GM12878 (cell line): ENCODE results near the gene TCP11. TPM values are rescaled to one million over a fixed set of nuclear protein-coding genes. Genes with fewer than 3 reads are reported as not detected.

Experiments used
- ATAC-seq: fragments of 200-7000 bp; cut with Tn5 transposase; 3 replicates; pipeline ENCODE4 v1.9.1; 2020; ENCODE audit warnings: mild to moderate bottlenecking, moderate library complexity
- BruUV-seq: library from RNA; stranded (reverse); fragments of 400-500 nt; replicated peaks from 2 replicates; lab custom pipeline; 2021; lab: Mats Ljungman, UMichigan
- CTCF ChIA-PET: fragments of 300-600 bp; sonication (Branson Sonifier 250); formaldehyde crosslinking; extraction: SDS; loops from one replicate; lab custom pipeline; 2021; ENCODE audit warnings: inconsistent platforms; lab: Yijun Ruan, JAX
- POLR2A ChIA-PET: fragments of 350-600 bp; formaldehyde crosslinking; extraction: SDS; loops from one replicate; lab custom pipeline; 2021; ENCODE audit warnings: inconsistent platforms; lab: Charles Lee
- RAD21 ChIA-PET: fragments of 300-600 bp; sonication (Branson Sonifier 250); formaldehyde crosslinking; loops from one replicate; lab custom pipeline; 2023; ENCODE audit warnings: antibody characterized with exemption; ENCODE audit not compliant: unreplicated experiment; lab: Charles Lee
- SMC1A ChIA-PET: fragments of 300-600 bp; sonication (Branson Sonifier 250); formaldehyde crosslinking; loops from one replicate; lab custom pipeline; 2023; ENCODE audit not compliant: unreplicated experiment, uncharacterized antibody; lab: Charles Lee
- DNase-seq: peaks from one replicate; pipeline ENCODE4 v3.0.0-alpha.2; 2011; ENCODE audit warnings: low read depth, low spot score
- FAIRE-seq: peaks from 3 replicates; lab custom pipeline; 2011; peaks lifted over from hg19 to GRCh38; lab: Jason Lieb, UNC
- H2AFZ ChIP-seq: 2 replicates; pipeline ENCODE4 v1.6.0; 2011; ENCODE audit warnings: low read depth, low read length, control low read depth; ENCODE audit not compliant: control insufficient read depth
- H3K27ac ChIP-seq: 2 replicates; pipeline ENCODE4 v1.5.1; 2011; ENCODE audit warnings: control low read depth; ENCODE audit not compliant: control insufficient read depth, insufficient read depth
- H3K27me3 ChIP-seq, 2 experiments: replicated peaks in 1 of 2; 2 replicates each; pipeline versions ENCODE4 v1.6.0 to v1.6.1; 2011; ENCODE audit warnings: low read length in 1 of 2; ENCODE audit not compliant: control insufficient read depth in 2 of 2, insufficient read depth in 2 of 2
- H3K36me3 ChIP-seq, 2 experiments: 2 replicates each; pipeline ENCODE4 v1.5.1; 2011; ENCODE audit warnings: low read length in 1 of 2; ENCODE audit not compliant: control insufficient read depth in 2 of 2, insufficient read depth in 2 of 2
- H3K4me1 ChIP-seq: 2 replicates; pipeline ENCODE4 v1.6.1; 2011; ENCODE audit warnings: mild to moderate bottlenecking, low read length, moderate library complexity, mixed read lengths; ENCODE audit not compliant: control insufficient read depth, insufficient read depth
- H3K4me2 ChIP-seq: 2 replicates; pipeline ENCODE4 v1.6.0; 2011; ENCODE audit warnings: control low read depth; ENCODE audit not compliant: control insufficient read depth, insufficient read depth
- H3K4me3 ChIP-seq: fragments of 200-600 bp; sonication (generic); 2 replicates; pipeline ENCODE4 v1.5.1; 2016
- H3K79me2 ChIP-seq: 2 replicates; pipeline ENCODE4 v1.6.0; 2011; ENCODE audit warnings: low read length; ENCODE audit not compliant: control insufficient read depth, insufficient read depth
- H3K9ac ChIP-seq: 2 replicates; pipeline ENCODE4 v1.8.0; 2011; ENCODE audit warnings: low read length, control low read depth, mixed read lengths; ENCODE audit not compliant: control insufficient read depth, insufficient read depth
- H3K9me3 ChIP-seq: replicated peaks from 3 replicates; pipeline ENCODE4 v1.5.1; 2011; ENCODE audit warnings: mild to moderate bottlenecking, low read length; ENCODE audit not compliant: control insufficient read depth, insufficient read depth
- H4K20me1 ChIP-seq: 2 replicates; pipeline ENCODE4 v1.6.0; 2011; ENCODE audit not compliant: control insufficient read depth, insufficient read depth
- EGR1 ChIP-seq, 2 experiments: IDR thresholded peaks; 1 replicate in 1 of 2; 2 replicates in 1 of 2; pipeline ENCODE4 v1.6.1; 2011 to 2012; ENCODE audit warnings: low read depth in 2 of 2, low read length in 2 of 2, borderline replicate concordance in 1 of 2, mild to moderate bottlenecking in 1 of 2, moderate library complexity in 1 of 2
- EP300 ChIP-seq, 2 experiments: fragments of 150-350 bp in 1 of 2; IDR thresholded peaks; 2 replicates each; pipeline ENCODE4 v1.6.1; 2011 to 2012; ENCODE audit warnings: low read depth in 2 of 2, low read length in 2 of 2, borderline replicate concordance in 1 of 2, improper control_type of control experiment in 1 of 2, inconsistent platforms in 1 of 2; ENCODE audit not compliant: control insufficient read depth in 1 of 2
- ETV6 ChIP-seq, 2 experiments: fragments of 450-650 bp in 1 of 2; IDR thresholded peaks in 1 of 2; conservative IDR thresholded peaks in 1 of 2; 2 replicates each; pipeline ENCODE4 v1.6.1; 2014; ENCODE audit warnings: antibody characterized with exemption in 1 of 2, borderline replicate concordance in 1 of 2, low read depth in 1 of 2, mild to moderate bottlenecking in 1 of 2, moderate library complexity in 1 of 2
- EZH2 ChIP-seq: IDR thresholded peaks from 2 replicates; pipeline ENCODE4 v1.6.1; 2012; ENCODE audit warnings: low read depth, mild to moderate bottlenecking, control low read depth, inconsistent platforms, low read length, borderline replicate concordance; ENCODE audit not compliant: control insufficient read depth
- HCFC1 ChIP-seq: fragments of 150-350 bp; IDR thresholded peaks from 2 replicates; pipeline ENCODE4 v1.6.1; 2014; ENCODE audit warnings: low read length
- MYB ChIP-seq: fragments of 150-350 bp; IDR thresholded peaks from 2 replicates; pipeline ENCODE4 v1.6.1; 2014; ENCODE audit warnings: mild to moderate bottlenecking, low read depth, low read length, borderline replicate concordance
- NFYB ChIP-seq: IDR thresholded peaks from 2 replicates; pipeline ENCODE4 v1.6.1; 2011; ENCODE audit warnings: low read depth, mild to moderate bottlenecking, low read length, improper control_type of control experiment, moderate library complexity; ENCODE audit not compliant: insufficient read depth
- NR2C1 ChIP-seq: fragments of 450-650 bp; IDR thresholded peaks from 2 replicates; pipeline ENCODE4 v1.6.1; 2017; ENCODE audit warnings: antibody characterized with exemption, mild to moderate bottlenecking, moderate library complexity
- PAX8 ChIP-seq: fragments of 450-650 bp; IDR thresholded peaks from 2 replicates; pipeline ENCODE4 v1.6.1; 2017; ENCODE audit warnings: mild to moderate bottlenecking, moderate library complexity
- POLR2A ChIP-seq: IDR thresholded peaks from 2 replicates; pipeline ENCODE4 v1.6.1; 2011; ENCODE audit warnings: low read depth, mild to moderate bottlenecking, low read length
- RUNX3 ChIP-seq: IDR thresholded peaks from 2 replicates; pipeline ENCODE4 v1.6.1; 2012; ENCODE audit warnings: low read length, inconsistent platforms
- ZNF622 ChIP-seq: fragments of 450-650 bp; IDR thresholded peaks from 2 replicates; pipeline ENCODE4 v1.6.1; 2017; ENCODE audit warnings: mild to moderate bottlenecking, inconsistent platforms
- WGBS: methylation state at CpG from one replicate; pipeline ENCODE4 v1.1.6; 2016; ENCODE audit warnings: low lambda C conversion rate; ENCODE audit not compliant: insufficient replicate concordance, insufficient coverage; ENCODE audit errors: missing lambda C conversion rate; 5-methylcytosine and 5-hydroxymethylcytosine counted together
- in situ Hi-C: fragments of 300-500 bp; cut with MboI; formaldehyde crosslinking; loops from 9 replicates; pipeline ENCODE4 v1.14.3; 2018; ENCODE audit warnings: mixed read lengths
- intact Hi-C: fragments of 100-400 bp; cut with micrococcal nuclease; formaldehyde crosslinking; loops from one replicate; pipeline ENCODE4 v1.14.2; 2022; ENCODE audit not compliant: unreplicated experiment
- polyA plus RNA-seq, 11 experiments: library from polyadenylated mRNA; depleted of rRNA in 4 of 11; unstranded in 6 of 11; stranded (reverse) in 5 of 11; fragments of >200 nt; fragmentation: Nextera tagmentation in 4 of 11; fragmentation: Illumina TruSeq in 1 of 11; extraction: Ambion mirVana in 4 of 11; extraction: Trizol in 1 of 11; gene quantifications; 1 replicate in 1 of 11; 2 replicates in 10 of 11; pipeline versions ENCODE4 v1.2.1 to v1.2.3, GENCODE V29; 2011 to 2016; ENCODE audit warnings: inconsistent platforms in 2 of 11, missing spikeins in 2 of 11, low read depth in 1 of 11
- total RNA-seq, 4 experiments: library from RNA; depleted of rRNA in 3 of 4; stranded (reverse); fragments of >200 nt in 3 of 4; fragmentation: Illumina TruSeq in 1 of 4; extraction: Trizol in 1 of 4; gene quantifications; 2 replicates each; pipeline versions ENCODE4 v1.2.1 to v1.2.3, GENCODE V29; 2013 to 2021
- TF ChIP-seq, protein P1 (sequence below): IDR thresholded peaks from 2 replicates; pipeline ENCODE4 v1.6.1; 2012; ENCODE audit warnings: low read depth, low read length, improper control_type of control experiment
- TF ChIP-seq, protein P2 (sequence below): IDR thresholded peaks from 2 replicates; pipeline ENCODE4 v1.6.1; 2011; ENCODE audit warnings: low read depth, mild to moderate bottlenecking, low read length, moderate library complexity, borderline replicate concordance; ENCODE audit errors: extremely low read depth

TCP11 gene
- total and polyA plus RNA-seq, 10 of the 15 experiments (the other 5 are each of a cell fraction or from before 2014, with no cell fraction given), result not detected

DNA sequence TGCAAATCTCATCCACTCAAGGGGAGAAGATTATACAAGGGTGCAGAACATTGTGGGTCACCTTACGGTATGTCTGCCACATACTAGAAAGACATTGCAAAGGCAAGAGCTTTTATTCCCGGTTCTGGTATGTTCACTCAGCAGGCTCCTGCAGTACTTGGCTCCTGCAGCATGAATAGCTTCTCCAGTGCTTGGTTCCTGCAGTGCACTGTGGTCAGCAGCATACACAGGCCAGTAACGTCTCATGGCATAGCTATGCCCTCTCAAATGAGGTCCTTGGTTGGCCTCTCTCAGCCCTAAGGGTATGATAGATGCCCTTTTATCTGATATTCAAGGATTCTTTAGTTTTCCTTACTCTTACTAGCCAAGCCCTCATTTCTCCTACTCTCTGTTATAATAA is 12.6 kb downstream of the TCP11 start:
- H3K4me1 ChIP-seq, result no peaks in the 10 kb centered on the region
- no peak overlapping the region for H3K27ac ChIP-seq
- intact Hi-C loops, result no loop called here
- no peak overlapping the region for H3K9ac ChIP-seq
- TF ChIP-seq EGR1 (IDR thresholded peaks at IDR 0.05; ENCODE audit: borderline replicate concordance in 1 of 2, low read depth in 2 of 2, low read length in 2 of 2) (no peak), HCFC1 (no peak), MYB (no peak), EP300 (IDR thresholded peaks at IDR 0.05; ENCODE audit: borderline replicate concordance in 1 of 2, control insufficient read depth in 1 of 2, low read depth in 2 of 2, low read length in 2 of 2) (no peak), RUNX3 (no peak), EZH2 (no peak), NR2C1 (no peak), POLR2A (no peak), PAX8 (no peak), ETV6 (conservative IDR thresholded peaks at IDR 0.05 in 1 of 2, IDR thresholded peaks at IDR 0.05 in 1 of 2; ENCODE audit: borderline replicate concordance in 1 of 2, low read depth in 1 of 2) (no peak), ZNF622 (no peak), NFYB (no peak)
- TF ChIP-seq, protein P1, sequence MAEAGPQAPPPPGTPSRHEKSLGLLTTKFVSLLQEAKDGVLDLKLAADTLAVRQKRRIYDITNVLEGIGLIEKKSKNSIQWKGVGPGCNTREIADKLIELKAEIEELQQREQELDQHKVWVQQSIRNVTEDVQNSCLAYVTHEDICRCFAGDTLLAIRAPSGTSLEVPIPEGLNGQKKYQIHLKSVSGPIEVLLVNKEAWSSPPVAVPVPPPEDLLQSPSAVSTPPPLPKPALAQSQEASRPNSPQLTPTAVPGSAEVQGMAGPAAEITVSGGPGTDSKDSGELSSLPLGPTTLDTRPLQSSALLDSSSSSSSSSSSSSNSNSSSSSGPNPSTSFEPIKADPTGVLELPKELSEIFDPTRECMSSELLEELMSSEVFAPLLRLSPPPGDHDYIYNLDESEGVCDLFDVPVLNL, result no peak
- TF ChIP-seq, protein P2, sequence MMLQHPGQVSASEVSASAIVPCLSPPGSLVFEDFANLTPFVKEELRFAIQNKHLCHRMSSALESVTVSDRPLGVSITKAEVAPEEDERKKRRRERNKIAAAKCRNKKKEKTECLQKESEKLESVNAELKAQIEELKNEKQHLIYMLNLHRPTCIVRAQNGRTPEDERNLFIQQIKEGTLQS, result no peak
- TF ChIP-seq, all 136 proteins: peak for 0
- Histone ChIP-seq H3K79me2 (no peaks in the 10 kb centered on the region), H3K4me3 (no peak overlapping the region), H3K36me3 (no peaks in the 10 kb centered on the region), H4K20me1 (no peaks in the 10 kb centered on the region), H3K9me3 (no peaks in the 10 kb centered on the region), H3K4me2 (no peak overlapping the region), H2AFZ (no peak overlapping the region), H3K27me3 (no peaks in the 10 kb centered on the region)
- WGBS, result 22% methylated on average over 3 of the region's 3 CpGs
- BruUV-seq, result no TSS peak
- ChIA-PET POLR2A (no interaction called here), CTCF (interaction anchor here (3.2 kb wide), 1 partner anchor 11 kb away, joined by 19 read pairs; no protein-coding TSS in a partner anchor), RAD21 (interaction anchor here (1.6 kb wide), 1 partner anchor 11 kb away, joined by 5 read pairs; no protein-coding TSS in a partner anchor), SMC1A (interaction anchor here (0.7 to 1.7 kb wide), 6 partner anchors 11 to 201 kb away, joined by 3 to 4 read pairs (median 4); no protein-coding TSS in a partner anchor)
- in situ Hi-C loops, result no loop called here
- DNase-seq (no peak), ATAC-seq (no peak), FAIRE-seq (no peak)
